Nephron (organoid): ENCODE results near the gene FGD2.

Experiments
- H3K27ac Mint-ChIP-seq, 3 experiments: 2 replicates each; pipeline ENCODE4 v1.8.0; 2020; ENCODE audit warnings: mixed read lengths in 3 of 3, mild to moderate bottlenecking in 2 of 3, moderate library complexity in 1 of 3
- H3K27me3 Mint-ChIP-seq: 2 replicates; pipeline ENCODE4 v1.8.0; 2021; ENCODE audit warnings: low read depth, mild to moderate bottlenecking, moderate library complexity, mixed read lengths
- H3K36me3 Mint-ChIP-seq: 2 replicates; pipeline ENCODE4 v1.8.0; 2020; ENCODE audit warnings: low read depth, mixed read lengths
- H3K4me1 Mint-ChIP-seq: 2 replicates; pipeline ENCODE4 v1.8.0; 2020; ENCODE audit warnings: mixed read lengths
- H3K4me3 Mint-ChIP-seq, 3 experiments: 2 replicates each; pipeline ENCODE4 v1.8.0; 2020; ENCODE audit warnings: mild to moderate bottlenecking in 3 of 3, mixed read lengths in 3 of 3, moderate library complexity in 2 of 3
- H3K9me3 Mint-ChIP-seq: 2 replicates; pipeline ENCODE4 v1.8.0; 2020; ENCODE audit warnings: mixed read lengths
- TF ChIP-seq, protein P1 (sequence below), 3 experiments: fragments of 200-600 bp; sonication (generic); IDR thresholded peaks; one replicate each; pipeline ENCODE4 v1.5.0; 2021; ENCODE audit warnings: antibody characterized with exemption in 3 of 3; ENCODE audit not compliant: unreplicated experiment in 3 of 3

Gene FGD2

DNA sequence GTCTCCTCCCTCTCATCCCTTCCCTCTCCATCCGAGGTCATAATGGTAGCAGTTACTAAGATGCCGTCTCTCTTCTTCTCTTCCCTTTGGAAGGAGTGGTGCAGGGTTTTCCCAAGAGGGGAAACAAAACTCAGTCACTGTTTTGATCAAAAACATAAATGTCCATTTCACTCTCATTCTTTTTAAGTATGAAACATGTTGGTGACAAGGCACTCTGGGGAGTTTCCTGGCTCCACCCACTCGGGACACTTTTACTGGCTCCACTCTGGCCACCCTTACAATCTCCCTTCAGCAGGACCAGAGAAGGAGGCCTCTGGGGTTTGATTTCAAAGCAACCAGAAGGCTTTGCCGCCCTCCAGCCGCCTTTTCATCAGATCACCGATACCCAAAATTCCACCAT is 57.0 kb downstream of the FGD2 start:
- H3K9me3 Mint-ChIP-seq: no peaks in the 10 kb centered on the region
- TF ChIP-seq, protein P1, sequence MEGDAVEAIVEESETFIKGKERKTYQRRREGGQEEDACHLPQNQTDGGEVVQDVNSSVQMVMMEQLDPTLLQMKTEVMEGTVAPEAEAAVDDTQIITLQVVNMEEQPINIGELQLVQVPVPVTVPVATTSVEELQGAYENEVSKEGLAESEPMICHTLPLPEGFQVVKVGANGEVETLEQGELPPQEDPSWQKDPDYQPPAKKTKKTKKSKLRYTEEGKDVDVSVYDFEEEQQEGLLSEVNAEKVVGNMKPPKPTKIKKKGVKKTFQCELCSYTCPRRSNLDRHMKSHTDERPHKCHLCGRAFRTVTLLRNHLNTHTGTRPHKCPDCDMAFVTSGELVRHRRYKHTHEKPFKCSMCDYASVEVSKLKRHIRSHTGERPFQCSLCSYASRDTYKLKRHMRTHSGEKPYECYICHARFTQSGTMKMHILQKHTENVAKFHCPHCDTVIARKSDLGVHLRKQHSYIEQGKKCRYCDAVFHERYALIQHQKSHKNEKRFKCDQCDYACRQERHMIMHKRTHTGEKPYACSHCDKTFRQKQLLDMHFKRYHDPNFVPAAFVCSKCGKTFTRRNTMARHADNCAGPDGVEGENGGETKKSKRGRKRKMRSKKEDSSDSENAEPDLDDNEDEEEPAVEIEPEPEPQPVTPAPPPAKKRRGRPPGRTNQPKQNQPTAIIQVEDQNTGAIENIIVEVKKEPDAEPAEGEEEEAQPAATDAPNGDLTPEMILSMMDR (IDR thresholded peaks at IDR 0.05; ENCODE audit: unreplicated experiment in 3 of 3): no peak
- H3K36me3 Mint-ChIP-seq: no peaks in the 10 kb centered on the region
- H3K27ac Mint-ChIP-seq: peak overlapping the region in 1 of 3 experiments; percentile 14
- no peak overlapping the region for H3K4me3 Mint-ChIP-seq
- H3K4me1 Mint-ChIP-seq: peaks cover 37% of the 10 kb centered on the region
- peaks cover 8% of the 10 kb centered on the region for H3K27me3 Mint-ChIP-seq

DNA sequence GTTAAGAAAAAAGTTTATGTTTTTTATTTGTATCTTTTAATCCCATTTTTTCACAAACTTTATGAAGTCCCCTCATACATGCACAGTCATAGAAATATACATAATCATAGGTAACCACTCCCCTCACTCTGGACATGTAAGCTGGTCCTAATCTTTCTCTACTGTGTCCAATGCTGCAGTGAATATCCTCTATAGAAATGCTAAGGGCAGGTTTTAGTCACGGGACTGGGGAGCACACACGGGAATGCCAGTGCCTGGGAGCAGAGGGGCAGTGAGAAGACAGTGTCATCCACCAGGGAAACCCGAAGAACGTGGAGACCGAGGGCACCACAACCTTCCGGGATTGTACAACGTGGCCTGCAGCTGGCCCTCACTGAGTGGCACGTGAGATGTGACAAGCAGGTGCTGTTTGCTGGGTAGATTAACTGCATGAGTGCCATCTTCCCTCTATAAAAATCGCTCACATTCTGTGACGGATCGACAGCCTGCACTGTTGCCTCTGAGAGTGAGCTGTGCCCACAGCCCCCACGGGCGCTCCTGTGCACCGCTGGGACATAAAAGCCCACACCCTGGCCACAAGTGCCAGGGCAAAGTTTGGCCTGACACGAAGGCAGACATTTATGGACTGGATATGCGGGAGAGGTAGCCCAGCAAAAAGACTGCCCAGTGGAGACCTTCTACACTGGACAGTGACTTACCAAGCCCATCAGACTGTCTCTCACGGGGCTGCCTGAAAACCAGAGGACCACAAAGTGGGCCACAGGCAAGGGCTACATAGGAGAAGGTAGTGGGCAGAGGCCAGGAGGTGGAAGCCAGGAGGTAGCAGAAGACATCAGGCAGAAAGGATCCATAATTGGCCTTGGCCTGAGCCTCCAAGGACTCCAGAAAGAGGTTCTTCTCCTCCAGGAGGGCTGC is 63.2 kb downstream of the FGD2 start:
- Mint-ChIP-seq H3K9me3 (peaks cover 5% of the 10 kb centered on the region), H3K27ac (no peak overlapping the region), H3K4me3 (no peak overlapping the region), H3K27me3 (peaks cover 4% of the 10 kb centered on the region), H3K4me1 (peaks cover 16% of the 10 kb centered on the region), H3K36me3 (no peaks in the 10 kb centered on the region)
- TF ChIP-seq, protein P1 (IDR thresholded peaks at IDR 0.05; ENCODE audit: unreplicated experiment in 3 of 3): no peak

DNA sequence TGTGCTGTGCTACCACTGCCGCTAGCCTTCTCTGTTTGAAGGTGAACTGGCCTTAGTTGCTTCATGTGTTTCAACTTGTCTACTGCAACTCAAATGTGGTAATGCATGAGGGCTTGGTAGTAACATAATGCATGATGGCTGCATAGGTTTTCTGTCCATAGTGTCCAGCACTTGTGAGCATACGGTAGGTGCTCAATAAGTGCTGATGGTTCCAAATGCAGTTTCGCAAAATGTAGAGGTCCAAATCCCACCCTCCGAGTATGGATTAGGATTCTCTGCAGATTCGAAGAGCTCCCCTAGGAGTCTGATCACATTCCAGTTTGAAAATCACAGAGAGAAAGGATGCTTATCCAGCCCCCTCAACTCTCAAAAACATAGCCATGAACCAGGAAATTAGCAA is 64.2 kb downstream of the FGD2 start:
- H3K9me3 Mint-ChIP-seq: peaks cover 5% of the 10 kb centered on the region
- peak overlapping the region in 1 of 3 experiments; percentile 15 for H3K27ac Mint-ChIP-seq
- H3K27me3 Mint-ChIP-seq: peaks cover 4% of the 10 kb centered on the region
- no peaks in the 10 kb centered on the region for H3K36me3 Mint-ChIP-seq
- H3K4me1 Mint-ChIP-seq: peaks cover 20% of the 10 kb centered on the region
- TF ChIP-seq, protein P1 (IDR thresholded peaks at IDR 0.05; ENCODE audit: unreplicated experiment in 3 of 3): no peak
- no peak overlapping the region for H3K4me3 Mint-ChIP-seq

DNA sequence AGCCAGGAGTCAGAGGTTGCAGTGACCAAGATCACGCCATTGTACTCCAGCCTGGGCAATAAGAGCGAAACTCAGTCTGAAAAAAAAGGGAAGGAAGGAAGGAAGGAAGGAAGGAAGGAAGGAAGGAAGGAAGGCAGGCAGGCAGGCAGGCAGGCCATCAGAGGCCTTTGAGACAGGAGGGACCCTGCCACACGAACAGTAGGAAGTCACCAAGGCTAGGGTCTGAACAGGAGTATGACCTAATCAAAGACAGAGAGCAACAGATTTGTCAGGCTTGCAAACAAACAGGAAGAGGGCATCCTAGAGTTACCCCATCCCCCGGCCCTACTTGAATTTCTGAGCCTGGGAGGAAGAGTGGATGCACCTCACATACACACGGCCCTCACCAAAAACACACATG is 67.1 kb downstream of the FGD2 start:
- peaks cover 6% of the 10 kb centered on the region for H3K27me3 Mint-ChIP-seq
- H3K9me3 Mint-ChIP-seq: peaks cover 5% of the 10 kb centered on the region
- H3K36me3 Mint-ChIP-seq: no peaks in the 10 kb centered on the region
- TF ChIP-seq, protein P1 (IDR thresholded peaks at IDR 0.05; ENCODE audit: unreplicated experiment in 3 of 3): no peak
- H3K4me3 Mint-ChIP-seq: no peak overlapping the region
- no peak overlapping the region for H3K27ac Mint-ChIP-seq
- peaks cover 29% of the 10 kb centered on the region for H3K4me1 Mint-ChIP-seq

DNA sequence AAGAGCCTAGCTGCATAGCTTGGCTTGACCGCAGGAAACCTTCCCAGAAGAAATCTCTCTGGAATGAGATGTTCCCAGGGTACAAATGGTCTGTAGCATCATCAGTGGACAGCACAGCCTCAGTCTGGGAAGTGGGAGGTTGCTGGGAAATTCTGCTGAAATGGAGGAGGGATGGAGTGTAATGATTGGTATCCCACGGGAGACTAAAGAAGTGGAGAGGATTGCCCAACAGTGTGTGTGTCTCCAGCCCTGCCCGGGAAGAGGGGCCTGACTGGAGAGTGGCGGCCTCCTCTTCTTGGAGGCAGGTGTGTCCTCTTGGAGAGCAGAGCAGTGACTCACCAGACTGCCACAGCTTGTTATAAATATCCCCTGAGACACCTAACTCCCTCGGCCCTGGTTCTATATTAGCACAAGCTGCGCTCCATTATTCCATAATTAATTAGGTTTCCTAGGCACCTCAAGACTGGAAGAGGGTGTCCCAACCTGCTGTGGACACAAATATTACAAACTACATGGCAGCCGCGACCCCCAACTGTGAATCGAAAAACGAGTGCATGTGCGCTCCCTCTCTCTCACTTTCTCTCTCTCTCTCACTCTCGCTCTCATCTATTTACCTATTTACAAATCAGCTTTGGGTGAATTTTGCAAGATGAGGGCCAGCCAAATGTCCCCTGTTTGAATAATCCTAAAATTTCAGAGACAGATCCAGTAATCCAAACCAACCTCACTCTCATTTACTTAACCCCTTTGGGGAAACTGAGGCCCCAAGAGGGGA is 68.8 kb downstream of the FGD2 start:
- TF ChIP-seq, protein P1 (IDR thresholded peaks at IDR 0.05; ENCODE audit: unreplicated experiment in 3 of 3): no peak
- H3K4me3 Mint-ChIP-seq: no peak overlapping the region
- peak overlapping the region in 1 of 3 experiments; percentile 27 for H3K27ac Mint-ChIP-seq
- peaks cover 7% of the 10 kb centered on the region for H3K27me3 Mint-ChIP-seq
- no peaks in the 10 kb centered on the region for H3K36me3 Mint-ChIP-seq
- H3K9me3 Mint-ChIP-seq: peaks cover 5% of the 10 kb centered on the region
- peaks cover 37% of the 10 kb centered on the region for H3K4me1 Mint-ChIP-seq
